Panc1 (cell line): ENCODE measurements around the gene PMS1. TPM values are rescaled to one million over a fixed set of nuclear protein-coding genes. Genes with fewer than 3 reads are reported as not detected.

Source experiments
- ATAC-seq: fragments of 200-7000 bp; cut with Tn5 transposase; 2 replicates; pipeline ENCODE4 v1.9.1; 2020; ENCODE audit warnings: mild to moderate bottlenecking, moderate library complexity
- BruUV-seq: library from RNA; stranded (reverse); fragments of 400-500 nt; replicated peaks from 2 replicates; lab custom pipeline; 2021; lab: Mats Ljungman, UMichigan
- CTCF ChIA-PET: fragments of 300-600 bp; sonication (Branson Sonifier 250); formaldehyde crosslinking; loops from one replicate; lab custom pipeline; 2022; ENCODE audit warnings: antibody characterized with exemption; lab: Charles Lee
- POLR2A ChIA-PET: fragments of 300-600 bp; sonication (Branson Sonifier 250); formaldehyde crosslinking; loops from one replicate; lab custom pipeline; 2022; ENCODE audit warnings: antibody characterized with exemption; lab: Charles Lee
- DNase-seq: peaks from one replicate; pipeline ENCODE4 v3.0.0-alpha.2; 2010; ENCODE audit warnings: low read depth, low spot score
- H3K27ac ChIP-seq: 2 replicates; pipeline ENCODE4 v1.5.1; 2011; ENCODE audit warnings: mild to moderate bottlenecking, low read length, inconsistent platforms
- H3K27me3 ChIP-seq: fragments of 200-500 bp; sonication (Bioruptor generic); 2 replicates; pipeline ENCODE4 v1.6.0; 2014; ENCODE audit warnings: low read length, inconsistent platforms; ENCODE audit not compliant: control insufficient read depth, insufficient read depth
- H3K36me3 ChIP-seq: fragments of 200-500 bp; sonication (Bioruptor generic); 2 replicates; pipeline ENCODE4 v1.5.1; 2014; ENCODE audit warnings: inconsistent platforms, mild to moderate bottlenecking, low read length, moderate library complexity; ENCODE audit not compliant: control insufficient read depth, insufficient read depth
- H3K4me1 ChIP-seq: 2 replicates; pipeline ENCODE4 v1.5.1; 2011; ENCODE audit warnings: inconsistent platforms, mild to moderate bottlenecking, low read length, moderate library complexity; ENCODE audit not compliant: control insufficient read depth, insufficient read depth
- H3K4me3 ChIP-seq, 2 experiments: 2 replicates each; pipeline ENCODE4 v1.5.1; 2011 to 2012; ENCODE audit warnings: low read depth in 2 of 2, low read length in 2 of 2, mild to moderate bottlenecking in 2 of 2, inconsistent platforms in 1 of 2, moderate library complexity in 1 of 2
- H3K9me3 ChIP-seq: fragments of 200-500 bp; sonication (Bioruptor generic); 2 replicates; pipeline ENCODE4 v1.5.1; 2014; ENCODE audit warnings: low read depth, mild to moderate bottlenecking, inconsistent platforms, low read length, moderate library complexity; ENCODE audit not compliant: control insufficient read depth, insufficient read depth
- CTCF ChIP-seq: fragments of 450-650 bp; IDR thresholded peaks from 2 replicates; pipeline ENCODE4 v1.5.1; 2017; ENCODE audit warnings: mild to moderate bottlenecking
- POLR2AphosphoS5 ChIP-seq: IDR thresholded peaks from 2 replicates; pipeline ENCODE4 v1.6.1; 2012; ENCODE audit warnings: mild to moderate bottlenecking, low read depth, low read length, moderate library complexity
- REST ChIP-seq, 2 experiments: IDR thresholded peaks; 2 replicates each; pipeline ENCODE4 v1.6.1; 2011 to 2012; ENCODE audit warnings: low read depth in 2 of 2, control low read depth in 1 of 2, low read length in 1 of 2, mild to moderate bottlenecking in 1 of 2, moderate library complexity in 1 of 2; ENCODE audit not compliant: insufficient read depth in 1 of 2
- SIN3A ChIP-seq: IDR thresholded peaks from 2 replicates; pipeline ENCODE4 v1.6.1; 2012; ENCODE audit warnings: low read depth, mild to moderate bottlenecking, low read length, moderate library complexity, borderline replicate concordance; ENCODE audit not compliant: insufficient read depth
- TCF7L2 ChIP-seq: IDR thresholded peaks from 2 replicates; pipeline ENCODE4 v1.6.1; 2011; ENCODE audit warnings: mild to moderate bottlenecking, low read depth, low read length, inconsistent platforms
- in situ Hi-C: cut with HindIII; loops from 2 replicates; pipeline ENCODE4 v1.10.0; 2016; ENCODE audit warnings: low sequenced_read_pairs, low pct_unique_long_range_greater_than_20kb
- intact Hi-C: fragments of 100-400 bp; cut with micrococcal nuclease; formaldehyde crosslinking; loops from one replicate; pipeline ENCODE4 v1.10.0; 2022; ENCODE audit not compliant: unreplicated experiment
- total RNA-seq: library from RNA; stranded (reverse); gene quantifications from one replicate; pipeline ENCODE4 v1.2.1, GENCODE V29; 2021; ENCODE audit not compliant: unreplicated experiment

Gene PMS1
- total RNA-seq, 1 experiment from 2014 or later, result 47.0 TPM

DNA sequence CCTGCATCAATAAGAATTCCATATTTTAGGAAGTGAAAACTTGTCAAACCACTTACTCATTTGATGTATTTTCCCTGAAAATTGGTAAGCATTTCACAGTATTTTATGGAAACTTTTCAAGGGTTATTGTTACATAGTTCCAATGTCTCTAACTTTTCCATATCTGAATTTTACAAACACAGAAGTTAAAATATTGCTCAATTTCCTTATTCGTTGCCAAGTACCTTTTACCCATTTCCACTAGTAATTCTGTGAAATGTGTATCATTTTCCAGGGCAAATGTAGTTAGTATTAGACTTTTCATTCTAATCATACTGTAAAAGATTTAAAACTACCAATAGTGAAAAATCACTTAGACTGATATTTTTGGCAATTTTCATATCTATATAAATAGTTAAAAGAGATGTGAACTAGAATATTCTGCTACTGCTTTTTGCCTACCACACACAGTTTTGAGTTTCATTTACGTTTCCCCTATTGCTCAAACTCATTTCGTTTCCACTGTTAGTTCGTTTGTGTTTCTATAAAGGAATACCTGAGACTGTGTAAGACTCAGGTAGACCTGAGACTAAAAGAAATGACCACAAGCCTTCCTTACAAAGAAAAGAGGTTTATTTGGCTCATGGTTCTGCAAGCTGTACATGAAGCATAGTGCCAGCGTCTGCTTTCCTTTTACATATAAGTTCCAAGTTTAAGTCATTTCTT, 86.3 kb downstream of the PMS1 start:
- Histone ChIP-seq H3K36me3 (peaks cover 8% of the 10 kb centered on the region), H3K4me1 (no peaks in the 10 kb centered on the region), H3K9me3 (no peaks in the 10 kb centered on the region), H3K4me3 (no peak overlapping the region), H3K27me3 (no peaks in the 10 kb centered on the region), H3K27ac (no peak overlapping the region)
- ChIA-PET POLR2A (interaction anchor here (0.6 kb wide), 1 partner anchor 868 kb away, joined by 5 read pairs; no protein-coding TSS in a partner anchor), CTCF (no interaction called here)
- TF ChIP-seq REST (IDR thresholded peaks at IDR 0.05; ENCODE audit: insufficient read depth in 1 of 2, low read depth in 2 of 2, low read length in 1 of 2), result no peak
- TF ChIP-seq SIN3A, result no peak
- TF ChIP-seq CTCF, result no peak
- no peak for TF ChIP-seq POLR2AphosphoS5
- no peak for TF ChIP-seq TCF7L2
- DNase-seq (no peak), ATAC-seq (no peak)
- in situ Hi-C loops (no loop called here), intact Hi-C loops (no loop called here)
- BruUV-seq, result no TSS peak

- ATAC-seq (no peak), DNase-seq (no peak)
- no peaks in the 10 kb centered on the region for H3K4me1 ChIP-seq
- no peaks in the 10 kb centered on the region for H3K9me3 ChIP-seq
- CTCF ChIA-PET, result no interaction called here
- in situ Hi-C loops (no loop called here), intact Hi-C loops (no loop called here)
- no peak overlapping the region for H3K4me3 ChIP-seq
- H3K36me3 ChIP-seq, result peaks cover 4% of the 10 kb centered on the region; the same call in 1 of the 2 replicates
- H3K27me3 ChIP-seq, result no peaks in the 10 kb centered on the region
- no peak overlapping the region for H3K27ac ChIP-seq
- no peak for TF ChIP-seq SIN3A
- no peak for TF ChIP-seq CTCF
- TF ChIP-seq TCF7L2, result no peak
- TF ChIP-seq POLR2AphosphoS5, result no peak
- TF ChIP-seq REST (IDR thresholded peaks at IDR 0.05; ENCODE audit: insufficient read depth in 1 of 2, low read depth in 2 of 2, low read length in 1 of 2), result no peak
- POLR2A ChIA-PET, result no interaction called here
- no TSS peak for BruUV-seq
Measured at GRCh38 chr2:189873696-189874095, 89.4 kb downstream of the PMS1 start.
